ENCODE data around the gene B3GALT6. TPM values are rescaled to one million over a fixed set of nuclear protein-coding genes. Genes with fewer than 3 reads are reported as not detected.

B3GALT6 gene
- total RNA-seq, 2 donors from 2014 or later: 24.8 to 31.5 TPM

GRCh38 chr1:1204425-1204920, 27.6 kb upstream of the B3GALT6 start:
- no peak overlapping the region for H3K4me3 Mint-ChIP-seq
- no peak for DNase-seq
- Histone ChIP-seq H3K4me3 (ENCODE audit: low read length) (no peak overlapping the region), H3K27ac (ENCODE audit: low read depth, low read length) (no peak overlapping the region), H3K9me3 (ENCODE audit: control insufficient read depth, low read length) (no peaks in the 10 kb centered on the region), H3K27me3 (ENCODE audit: control insufficient read depth, insufficient read depth, low read length, poor library complexity, severe bottlenecking) (peaks cover 36% of the 10 kb centered on the region), H3K9ac (ENCODE audit: extremely low read depth, low read length, poor library complexity, severe bottlenecking) (no peak overlapping the region), H3K36me3 (ENCODE audit: control insufficient read depth, insufficient read depth, low read length) (no peaks in the 10 kb centered on the region), H3K4me1 (ENCODE audit: control insufficient read depth, insufficient read depth, low read length) (no peaks in the 10 kb centered on the region)
- no peaks in the 10 kb centered on the region for H3K9me3 Mint-ChIP-seq
- no peak for TF ChIP-seq CTCF (conservative IDR thresholded peaks at IDR 0.05)
- peaks cover 1% of the 10 kb centered on the region for H3K27me3 Mint-ChIP-seq (ENCODE audit: insufficient read depth)
- no peaks in the 10 kb centered on the region for H3K4me1 Mint-ChIP-seq
- no peaks in the 10 kb centered on the region for H3K36me3 Mint-ChIP-seq (ENCODE audit: low read depth)
- H3K27ac Mint-ChIP-seq: no peak overlapping the region
- 88 to 100% methylated on average over 2 to 7 of the region's 8 CpGs for WGBS, 2 experiments (ENCODE audit: insufficient coverage in 1 of 2, insufficient read length in 1 of 2)

DNA sequence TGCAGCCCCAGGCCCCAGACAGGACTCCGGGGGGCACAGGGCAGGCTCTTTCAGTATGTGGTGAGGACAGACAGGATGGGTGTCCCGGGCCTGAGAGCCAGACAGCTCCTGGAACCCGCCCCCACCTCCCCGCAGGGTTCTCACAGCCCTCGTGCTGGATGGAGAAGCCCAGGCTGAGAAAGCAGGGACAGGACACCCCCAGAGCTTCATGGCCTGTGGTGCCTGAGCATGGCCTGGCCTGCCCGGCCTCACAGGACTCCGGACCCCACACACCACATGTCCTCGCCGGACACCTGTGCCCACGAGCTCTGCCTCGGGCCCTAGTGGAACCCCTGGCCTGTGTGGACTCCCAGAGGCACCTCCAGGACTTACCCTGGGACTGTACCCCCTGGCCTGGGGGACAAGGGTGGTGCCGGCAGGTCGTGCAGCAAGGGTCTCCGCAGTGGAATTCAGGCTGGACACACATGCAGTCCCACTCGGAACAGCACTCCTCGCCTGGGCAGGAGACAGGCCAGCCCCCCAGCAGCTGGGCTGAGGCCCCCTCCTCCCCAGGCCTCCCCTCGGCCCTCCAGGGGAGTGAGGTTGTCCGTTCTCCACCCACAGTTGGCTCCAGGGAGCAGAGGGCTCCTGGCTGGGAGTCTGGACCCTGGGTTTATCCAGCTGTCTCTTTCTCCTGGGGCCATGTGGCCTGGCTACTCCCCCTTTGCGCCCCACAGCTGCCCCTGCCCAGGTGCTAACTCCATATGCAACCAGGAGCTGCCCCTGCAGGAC, 26.9 kb upstream of the B3GALT6 start:
- WGBS, 2 experiments (ENCODE audit: insufficient coverage in 1 of 2, insufficient read length in 1 of 2): 90% methylated on average over 14 to 19 of the region's 19 CpGs
- no peak for TF ChIP-seq CTCF (conservative IDR thresholded peaks at IDR 0.05)
- H3K9me3 Mint-ChIP-seq: no peaks in the 10 kb centered on the region
- H3K36me3 Mint-ChIP-seq (ENCODE audit: low read depth): no peaks in the 10 kb centered on the region
- Histone ChIP-seq H3K9me3 (ENCODE audit: control insufficient read depth, low read length) (no peaks in the 10 kb centered on the region), H3K27me3 (ENCODE audit: control insufficient read depth, insufficient read depth, low read length, poor library complexity, severe bottlenecking) (peaks cover 34% of the 10 kb centered on the region), H3K9ac (ENCODE audit: extremely low read depth, low read length, poor library complexity, severe bottlenecking) (no peak overlapping the region), H3K36me3 (ENCODE audit: control insufficient read depth, insufficient read depth, low read length) (no peaks in the 10 kb centered on the region), H3K27ac (ENCODE audit: low read depth, low read length) (no peak overlapping the region), H3K4me3 (ENCODE audit: low read length) (no peak overlapping the region), H3K4me1 (ENCODE audit: control insufficient read depth, insufficient read depth, low read length) (no peaks in the 10 kb centered on the region)
- no peak for DNase-seq
- no peak overlapping the region for H3K4me3 Mint-ChIP-seq
- H3K27me3 Mint-ChIP-seq (ENCODE audit: insufficient read depth): peaks cover 1% of the 10 kb centered on the region
- H3K27ac Mint-ChIP-seq: no peak overlapping the region
- H3K4me1 Mint-ChIP-seq: no peaks in the 10 kb centered on the region

- H3K4me1 ChIP-seq (ENCODE audit: control insufficient read depth, insufficient read depth, low read length): no peaks in the 10 kb centered on the region
- peaks cover 28% of the 10 kb centered on the region for H3K27me3 ChIP-seq (ENCODE audit: control insufficient read depth, insufficient read depth, low read length, poor library complexity, severe bottlenecking)
- H3K27ac ChIP-seq (ENCODE audit: low read depth, low read length): no peak overlapping the region
- H3K9ac ChIP-seq (ENCODE audit: extremely low read depth, low read length, poor library complexity, severe bottlenecking): no peak overlapping the region
- H3K9me3 ChIP-seq (ENCODE audit: control insufficient read depth, low read length): no peaks in the 10 kb centered on the region
- Mint-ChIP-seq H3K27me3 (ENCODE audit: insufficient read depth) (peaks cover 1% of the 10 kb centered on the region), H3K4me1 (no peaks in the 10 kb centered on the region), H3K27ac (no peak overlapping the region), H3K4me3 (peak overlapping the region; percentile 26), H3K36me3 (ENCODE audit: low read depth) (no peaks in the 10 kb centered on the region), H3K9me3 (no peaks in the 10 kb centered on the region)
- peak overlapping the region; percentile 35 for H3K4me3 ChIP-seq (ENCODE audit: low read length)
- no peaks in the 10 kb centered on the region for H3K36me3 ChIP-seq (ENCODE audit: control insufficient read depth, insufficient read depth, low read length)
- WGBS, 2 experiments (ENCODE audit: insufficient coverage in 1 of 2, insufficient read length in 1 of 2): 43 to 44% methylated on average over 19 to 31 of the region's 31 CpGs
- no peak for DNase-seq
- no peak for TF ChIP-seq CTCF (conservative IDR thresholded peaks at IDR 0.05)
Observed at GRCh38 chr1:1205769-1206375, 26.2 kb upstream of the B3GALT6 start.

All from endodermal cell (in vitro differentiated cells).